HG02973 (cell line): ENCODE data around the gene KRTAP10-12.

Experiments used
- ATAC-seq: cut with Tn5 transposase; IDR thresholded peaks from one replicate; pipeline ENCODE4 v1.9.1; 2021; ENCODE audit warnings: moderate library complexity; ENCODE audit not compliant: unreplicated experiment

KRTAP10-12 gene

GRCh38 chr21:44697811-44698734 is 1.1 kb downstream of the KRTAP10-12 start:
- ATAC-seq: no peak

DNA sequence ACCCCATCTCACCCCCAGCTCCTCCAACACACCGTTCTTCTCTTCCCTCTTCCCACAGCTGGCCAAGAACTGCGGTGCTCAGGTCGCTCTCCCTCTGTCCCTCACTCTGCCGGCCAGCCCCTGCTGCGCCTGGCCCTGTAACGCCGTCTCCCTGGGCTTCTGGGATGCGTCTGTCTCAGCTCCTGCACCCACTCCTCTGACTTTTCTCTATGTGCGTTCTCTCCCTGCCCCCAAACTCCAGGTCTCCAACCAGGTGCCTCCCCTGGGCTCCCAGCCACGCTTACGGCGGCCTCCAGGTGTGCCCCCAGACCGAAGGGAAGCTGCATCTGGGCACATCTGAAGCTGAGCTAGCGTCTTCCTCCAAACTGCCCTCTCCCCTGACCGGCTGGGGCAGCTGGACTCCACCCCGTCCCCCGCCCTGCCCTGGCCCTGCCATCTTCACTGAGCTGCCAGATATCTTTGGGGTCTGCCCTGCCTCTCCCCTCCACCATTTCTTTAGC is 2.6 kb downstream of the KRTAP10-12 start:
- ATAC-seq: no peak

DNA sequence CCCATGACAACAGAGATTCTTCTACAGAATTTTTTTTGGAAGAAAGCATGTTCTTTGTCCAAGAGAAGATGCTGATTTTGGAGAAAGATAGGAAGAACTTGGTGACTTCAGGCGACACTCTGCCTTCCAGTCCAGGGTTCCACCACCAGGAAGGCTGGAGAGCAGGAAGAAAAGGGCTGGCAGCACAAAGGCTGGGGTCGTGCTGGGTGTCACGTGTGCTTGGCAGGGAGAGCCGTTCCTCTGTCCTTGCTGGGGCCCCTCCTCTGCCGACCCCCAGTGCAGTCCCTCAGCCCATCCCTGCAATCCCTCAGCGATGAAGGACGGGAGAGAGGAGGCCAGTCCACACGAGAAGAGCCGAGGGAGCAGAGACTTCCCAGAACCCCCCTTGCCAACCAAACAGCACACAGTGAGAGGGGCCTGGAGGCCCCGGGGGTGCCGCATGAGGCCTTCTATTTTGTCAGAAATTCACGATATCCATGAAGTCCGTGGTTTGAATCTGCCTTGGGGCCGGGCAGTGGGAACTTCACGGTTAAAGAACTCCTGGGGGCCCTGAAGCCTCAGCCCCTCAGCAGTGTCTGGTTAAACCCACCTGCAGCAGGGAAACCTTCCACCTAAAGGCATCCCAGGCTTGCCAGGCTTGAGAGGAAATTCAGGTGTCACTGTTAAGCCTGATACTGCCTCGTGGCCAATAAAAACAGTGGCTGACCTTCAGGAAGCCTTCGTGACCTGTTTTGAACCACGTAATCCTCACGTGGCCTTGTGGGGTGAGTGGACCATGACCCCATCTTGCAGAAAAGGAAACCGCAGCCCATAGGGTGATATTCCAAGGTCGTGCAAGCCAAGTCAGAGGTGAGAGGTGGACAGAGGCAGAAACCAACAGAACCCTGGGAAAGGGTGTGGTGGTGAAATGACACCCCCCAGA is 3.4 kb downstream of the KRTAP10-12 start:
- no peak for ATAC-seq

DNA sequence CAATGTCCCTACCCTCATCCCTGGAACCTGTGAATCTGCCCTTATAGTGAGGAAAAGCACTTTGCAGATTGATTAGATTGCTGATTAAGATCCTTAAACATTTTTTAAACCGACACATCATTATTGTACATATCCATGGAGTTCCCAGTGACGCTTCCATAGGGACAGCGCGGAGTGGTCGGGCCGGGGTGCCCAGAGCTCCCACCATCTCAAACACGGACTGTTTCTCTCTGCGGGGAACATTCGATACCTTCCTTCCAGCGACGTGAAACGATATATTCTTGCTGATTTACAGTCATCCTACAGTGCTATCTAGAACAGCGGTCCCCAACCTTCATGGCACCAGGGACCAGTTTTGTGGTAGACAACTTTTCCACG is 4.0 kb downstream of the KRTAP10-12 start:
- no peak for ATAC-seq

DNA sequence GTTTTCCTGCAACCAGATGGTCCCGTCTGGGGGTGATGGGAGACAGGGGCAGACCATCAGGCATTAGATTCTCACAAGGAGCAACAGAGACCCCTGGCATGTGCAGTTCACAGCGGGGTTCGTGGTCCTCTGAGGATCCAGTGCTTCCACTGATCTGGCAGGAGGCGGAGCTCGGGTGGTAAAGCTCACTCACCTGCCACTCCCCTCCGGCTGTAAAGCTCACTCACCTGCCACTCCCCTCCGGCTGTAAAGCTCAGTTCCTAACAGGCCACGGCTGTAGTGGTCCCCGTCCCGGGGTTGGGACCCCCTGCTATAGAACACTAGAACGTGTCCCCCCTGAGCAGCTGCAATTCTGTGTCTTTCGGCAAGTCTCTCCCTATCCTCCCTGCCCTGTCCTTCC is 4.6 kb downstream of the KRTAP10-12 start:
- ATAC-seq: no peak

- no peak for ATAC-seq
These were observed 5.4 kb downstream of the KRTAP10-12 start for GRCh38 chr21:44702111-44702972.

GRCh38 chr21:44702973-44703730 is 6.2 kb downstream of the KRTAP10-12 start:
- no peak for ATAC-seq

GRCh38 chr21:44703731-44704635 is 7.0 kb downstream of the KRTAP10-12 start:
- ATAC-seq: no peak

DNA sequence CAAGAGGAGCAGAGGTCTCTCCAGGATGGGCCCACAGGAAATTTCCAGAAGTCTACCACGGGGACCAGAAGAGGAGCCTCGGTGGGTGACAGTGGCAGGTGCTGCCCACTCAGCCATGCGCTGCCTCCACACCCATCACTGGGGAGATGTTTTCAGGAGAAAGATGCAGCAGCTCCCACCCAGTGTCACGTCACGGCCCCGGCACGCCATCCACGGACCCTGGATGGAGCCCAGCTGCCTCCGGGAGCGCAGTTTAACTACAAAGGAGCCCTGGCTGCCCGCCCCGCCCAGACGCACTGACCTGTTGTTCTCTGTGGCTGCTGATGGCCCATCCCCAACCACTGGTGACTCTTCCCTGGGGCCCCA is 7.6 kb downstream of the KRTAP10-12 start:
- no peak for ATAC-seq

GRCh38 chr21:44706026-44706705 is 9.2 kb downstream of the KRTAP10-12 start:
- ATAC-seq: no peak

GRCh38 chr21:44706706-44707581 is 10.0 kb downstream of the KRTAP10-12 start:
- no peak for ATAC-seq

GRCh38 chr21:44708213-44708865 is 11.4 kb downstream of the KRTAP10-12 start:
- ATAC-seq: no peak

DNA sequence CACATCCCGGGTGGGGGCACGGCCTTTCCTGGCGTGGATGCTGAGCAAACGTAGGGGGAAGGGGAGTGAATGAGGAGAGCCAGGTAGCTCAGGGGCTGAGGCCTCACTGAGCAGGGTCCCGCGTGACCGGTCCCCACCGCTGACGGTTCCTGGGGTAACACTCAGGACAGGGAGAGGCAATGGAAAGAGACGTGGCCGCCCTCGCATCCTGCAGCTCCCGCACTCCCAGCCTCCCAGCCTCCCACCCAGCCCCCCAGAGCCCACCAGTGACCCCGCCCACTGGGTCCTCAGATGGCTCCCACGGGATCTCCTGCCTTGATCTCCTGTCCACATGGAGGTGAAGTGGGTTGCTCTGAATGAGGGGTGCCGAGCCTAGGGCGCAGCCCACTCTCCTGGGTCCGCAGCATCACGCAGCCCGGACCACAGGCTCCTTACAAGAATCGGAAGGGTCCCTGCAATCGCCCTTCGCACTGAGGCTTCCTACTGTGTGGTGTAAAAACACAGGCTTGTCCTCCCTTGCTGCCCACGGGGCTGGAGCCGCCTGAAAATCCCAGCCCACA is 12.0 kb downstream of the KRTAP10-12 start:
- ATAC-seq: no peak

GRCh38 chr21:44709426-44710293 is 12.7 kb downstream of the KRTAP10-12 start:
- no peak for ATAC-seq

DNA sequence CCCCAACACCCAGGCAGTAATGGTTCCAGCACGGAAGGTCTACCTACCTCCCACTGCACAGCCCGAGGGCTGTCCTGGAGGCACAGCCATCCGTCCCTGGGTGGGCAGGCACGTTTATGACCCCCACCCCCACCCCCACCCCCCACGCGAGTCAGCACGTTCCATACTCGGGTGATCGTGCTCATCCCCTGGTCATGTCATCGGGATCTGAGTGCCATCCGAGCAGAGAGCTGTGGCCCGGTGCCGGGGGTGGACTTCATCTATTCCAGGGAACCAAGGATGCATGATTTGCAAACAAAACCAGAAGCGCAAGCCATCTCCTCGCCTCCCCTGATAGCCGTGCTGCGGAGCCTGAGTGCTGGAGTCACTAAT is 13.3 kb downstream of the KRTAP10-12 start:
- ATAC-seq: no peak
